Measurements from ENCODE around the gene TAB2.
"Not testable (repeated sequence)": the region's sequence is repeated elsewhere in the genome, so short reads cannot be mapped to it uniquely, and the experiment has no call there.

TAB2 gene

DNA sequence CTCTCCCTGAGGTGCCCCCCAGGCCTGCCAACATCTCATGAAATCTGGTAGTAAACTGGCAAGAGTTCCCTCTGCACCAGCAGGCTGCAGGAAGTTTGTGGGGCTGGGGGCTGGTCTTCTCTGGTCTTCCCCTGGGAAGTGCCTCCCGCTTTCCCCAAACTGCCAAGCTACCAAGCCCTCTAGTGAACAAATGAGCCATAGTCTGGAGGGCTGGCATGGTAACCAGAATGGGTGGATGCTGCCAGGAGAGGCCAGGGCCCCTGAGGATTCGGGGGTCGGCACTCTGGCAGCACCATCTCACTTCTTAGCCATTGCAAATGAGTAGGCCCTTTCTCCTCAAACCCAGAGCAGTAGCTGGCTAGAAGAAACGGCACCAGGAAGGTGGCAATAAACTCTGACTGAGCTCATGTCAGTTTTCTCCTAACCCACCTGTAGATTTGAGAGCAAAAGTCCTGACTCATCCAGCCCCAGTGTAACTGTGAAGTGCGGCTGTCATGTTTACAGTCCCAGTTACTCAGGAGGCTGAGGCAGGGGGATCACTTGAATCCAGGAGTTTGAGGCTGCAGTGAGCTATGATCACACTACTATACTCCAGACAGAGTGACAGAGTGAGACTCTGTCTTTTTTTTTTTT, 131.4 kb downstream of the TAB2 start:
- no peak for DNase-seq

DNA sequence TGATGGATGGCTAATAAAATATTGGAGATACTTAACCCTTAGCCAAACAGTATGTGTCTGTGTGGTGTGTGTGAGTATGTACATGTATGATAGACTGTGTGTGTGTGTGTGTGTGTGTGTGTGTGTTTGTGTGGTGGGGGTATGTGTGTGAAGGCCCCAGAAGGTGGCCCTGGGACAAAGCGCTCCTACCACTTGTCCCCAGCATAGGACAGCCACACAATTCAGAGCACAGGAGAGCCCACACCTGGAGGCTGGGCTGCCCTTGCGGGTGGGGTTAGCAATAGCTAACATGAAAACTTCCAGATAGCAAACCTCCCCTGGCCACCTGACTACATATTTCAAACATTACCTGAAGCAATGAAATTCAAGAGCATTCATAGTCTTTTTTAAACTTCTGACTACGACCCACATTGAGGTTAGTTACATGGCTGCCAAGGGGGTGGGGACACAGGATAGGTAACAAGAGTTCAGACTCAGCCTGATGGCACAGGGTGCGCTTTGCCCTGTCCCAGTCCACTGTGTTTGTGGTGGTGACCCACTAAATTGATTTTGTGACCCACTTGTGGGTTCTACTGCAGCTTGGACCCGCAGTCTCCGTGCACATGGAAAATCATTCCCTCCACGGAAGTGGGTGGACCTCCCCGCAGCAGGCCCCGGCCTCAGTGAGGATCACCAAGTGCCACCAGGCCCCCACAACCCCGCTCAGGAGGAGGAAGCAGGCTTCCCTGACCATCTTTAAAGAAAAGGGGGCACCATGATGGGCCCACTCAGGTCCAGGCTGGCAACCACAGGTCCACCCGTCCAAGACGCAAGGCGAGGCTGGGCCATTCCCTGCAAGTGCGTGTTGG, 132.5 kb downstream of the TAB2 start:
- DNase-seq = no peak

DNA sequence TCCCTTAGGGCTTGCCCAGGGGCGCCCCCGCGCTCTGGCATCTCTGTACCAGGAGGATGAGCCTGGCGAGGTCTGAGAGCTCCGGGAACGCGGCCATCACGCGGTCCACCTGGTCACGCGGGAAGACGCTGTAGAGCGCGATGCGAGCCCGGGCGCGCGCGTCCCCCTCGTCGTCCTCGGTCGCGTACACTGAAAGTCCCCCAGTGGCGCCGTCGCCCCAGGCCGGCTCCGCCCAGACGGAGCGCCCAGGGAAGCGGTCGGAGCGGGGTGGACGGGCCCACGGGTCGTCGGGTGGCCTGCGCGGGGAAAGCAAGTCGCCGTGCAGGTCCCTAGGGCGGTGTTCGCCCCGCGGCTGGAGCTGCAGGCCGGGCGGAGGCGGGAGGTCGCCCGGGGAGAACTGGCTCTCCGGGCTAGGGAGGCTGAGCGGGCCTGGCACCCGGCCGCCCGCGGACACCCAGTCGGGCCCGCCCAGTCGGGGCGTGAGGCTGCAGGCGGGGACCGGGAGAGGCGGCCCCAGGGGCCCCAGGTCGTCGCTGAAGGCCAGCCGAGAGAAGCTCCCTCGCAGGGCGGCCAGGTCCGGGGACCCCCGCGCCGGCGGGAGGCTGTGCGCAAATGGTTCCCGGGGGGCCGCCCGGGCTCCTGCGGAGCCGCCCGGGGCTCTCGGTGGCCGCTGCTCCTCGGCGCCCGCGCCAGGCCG, 133.3 kb downstream of the TAB2 start:
- peak; percentile 58 for DNase-seq

DNA sequence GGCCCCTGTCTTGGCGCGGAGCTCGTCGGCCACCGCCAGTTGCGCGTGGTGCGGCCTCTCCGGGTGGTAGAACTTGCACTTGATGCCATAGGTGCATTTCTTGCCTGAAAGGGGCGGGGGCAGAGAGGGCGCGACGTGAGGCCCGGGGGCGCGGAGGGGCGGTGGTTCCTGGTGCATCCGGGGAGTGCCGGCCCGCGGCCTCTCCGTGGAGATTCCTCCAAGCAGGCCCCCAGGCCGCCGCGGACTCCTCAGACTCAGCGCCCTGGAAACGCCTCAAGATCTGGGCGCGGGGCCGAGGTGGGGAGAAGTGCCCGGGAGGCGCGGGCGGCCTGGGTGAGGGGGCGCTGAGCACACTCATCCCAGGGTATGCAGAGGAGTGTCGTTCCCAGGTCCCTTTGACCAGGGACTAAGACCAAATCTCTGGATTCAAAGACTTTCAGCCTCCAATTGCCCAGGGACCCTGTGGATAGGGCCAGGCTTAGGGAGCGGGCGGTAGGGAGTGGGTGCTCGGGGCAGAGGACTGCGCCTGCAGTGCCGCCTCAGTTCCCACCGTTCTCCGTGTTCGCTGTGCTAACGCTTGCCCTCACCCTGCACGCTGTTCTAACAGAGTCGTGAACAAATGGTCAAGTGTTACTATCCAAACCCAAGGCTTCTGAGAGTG, 134.0 kb downstream of the TAB2 start:
- DNase-seq = no peak

DNA sequence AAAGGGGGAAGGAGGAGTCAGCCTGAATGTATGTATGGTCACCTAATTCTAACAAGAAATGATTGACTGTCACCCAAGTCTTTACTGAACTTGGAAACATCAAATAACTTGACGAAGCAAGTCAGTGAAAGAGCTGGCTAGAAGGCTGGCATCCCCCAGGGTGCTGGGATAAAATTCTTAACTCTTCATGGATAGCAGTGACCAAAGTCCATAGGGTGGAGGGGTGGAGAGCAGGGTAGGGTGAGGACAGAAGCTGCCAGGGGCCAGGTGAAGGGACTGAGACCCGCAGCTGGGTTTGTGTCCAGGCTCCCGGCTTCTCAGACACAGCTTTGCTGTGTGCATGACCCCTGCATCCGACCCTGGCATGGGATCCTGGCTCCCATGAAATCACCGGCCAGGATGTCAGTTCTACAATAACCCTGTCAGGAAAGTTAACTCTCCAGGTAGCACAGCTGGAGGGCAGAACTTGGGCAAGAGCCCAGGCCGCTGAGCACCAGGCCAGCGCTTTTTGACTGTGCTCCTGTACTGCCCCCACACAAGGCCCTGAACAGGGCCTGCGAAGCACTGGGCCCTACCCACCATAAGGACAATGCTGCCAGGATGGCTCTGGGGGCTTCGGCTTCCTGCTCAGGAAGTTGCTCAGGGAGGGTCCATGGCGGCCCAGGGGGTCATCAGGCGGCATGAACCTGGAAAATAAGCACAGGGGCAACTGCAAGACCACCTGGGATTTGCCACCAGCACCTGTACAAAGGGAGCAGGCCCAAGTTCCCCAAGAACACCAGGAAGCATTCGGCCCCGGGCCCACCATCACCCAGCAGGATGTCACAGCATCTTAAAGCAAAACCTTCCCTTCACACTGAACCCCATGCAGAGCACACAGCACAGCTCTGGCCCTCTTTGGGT, 134.8 kb downstream of the TAB2 start:
- DNase-seq = no peak

DNA sequence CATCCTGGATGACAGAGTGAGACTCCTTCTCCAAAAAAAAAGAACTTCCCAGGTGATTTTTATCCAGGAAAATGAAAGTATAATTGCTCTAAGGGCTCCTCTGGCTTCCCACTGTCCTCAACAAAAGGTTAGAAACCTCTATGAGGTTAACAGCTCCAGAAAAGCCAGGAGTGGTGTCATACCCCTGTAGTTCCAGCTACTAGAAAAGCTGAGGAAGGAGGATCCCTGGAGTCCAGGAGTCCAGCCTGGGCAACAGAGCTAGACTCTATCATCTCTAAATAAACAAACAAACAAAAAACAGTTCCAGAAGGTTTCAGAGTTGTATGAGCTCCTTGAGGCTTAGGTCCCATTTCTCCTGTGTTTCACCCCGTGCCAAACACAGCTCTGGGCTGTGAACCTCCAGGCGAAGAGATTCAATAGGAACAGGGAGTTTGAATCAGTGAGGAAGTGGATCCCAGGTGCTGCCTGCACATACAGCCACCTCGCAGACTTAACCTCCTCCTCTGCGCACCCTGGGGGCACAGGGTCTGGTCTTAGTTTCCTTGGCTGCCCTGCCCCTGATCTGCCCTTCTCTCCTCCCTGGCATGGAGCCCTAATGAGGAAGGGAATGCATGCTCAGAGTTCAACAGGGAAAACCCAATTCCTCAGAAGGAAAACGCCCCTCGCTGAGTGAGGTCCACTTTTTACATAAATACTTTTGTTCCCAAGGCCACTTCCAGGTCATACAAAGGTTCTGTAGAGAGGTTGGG, 136.3 kb downstream of the TAB2 start:
- DNase-seq = no peak

DNA sequence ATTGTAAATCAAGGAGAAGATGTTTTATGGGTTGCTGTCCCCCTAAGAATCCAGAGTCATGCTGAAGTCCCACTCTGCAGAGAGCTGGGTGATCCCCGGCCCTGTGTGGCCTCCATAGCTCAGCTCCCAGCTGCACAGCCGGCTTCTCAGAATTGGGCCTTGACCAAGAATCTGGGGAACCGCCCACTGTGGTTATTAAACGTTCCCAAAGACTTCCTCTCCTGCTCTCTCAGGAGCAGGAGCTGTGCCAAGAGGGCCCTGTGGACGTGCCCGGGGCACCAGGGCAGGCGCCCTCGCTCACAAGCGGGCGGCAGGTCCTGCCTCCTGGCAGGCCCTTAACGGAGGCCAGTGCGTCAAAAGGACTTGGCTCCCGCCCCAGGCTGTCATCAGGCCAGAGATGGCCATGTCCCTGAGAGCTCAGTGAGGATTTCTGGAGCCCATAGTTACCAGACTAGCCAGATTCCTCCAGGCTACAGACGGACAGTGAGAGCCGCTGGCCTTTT, 136.9 kb downstream of the TAB2 start:
- DNase-seq = no peak

DNA sequence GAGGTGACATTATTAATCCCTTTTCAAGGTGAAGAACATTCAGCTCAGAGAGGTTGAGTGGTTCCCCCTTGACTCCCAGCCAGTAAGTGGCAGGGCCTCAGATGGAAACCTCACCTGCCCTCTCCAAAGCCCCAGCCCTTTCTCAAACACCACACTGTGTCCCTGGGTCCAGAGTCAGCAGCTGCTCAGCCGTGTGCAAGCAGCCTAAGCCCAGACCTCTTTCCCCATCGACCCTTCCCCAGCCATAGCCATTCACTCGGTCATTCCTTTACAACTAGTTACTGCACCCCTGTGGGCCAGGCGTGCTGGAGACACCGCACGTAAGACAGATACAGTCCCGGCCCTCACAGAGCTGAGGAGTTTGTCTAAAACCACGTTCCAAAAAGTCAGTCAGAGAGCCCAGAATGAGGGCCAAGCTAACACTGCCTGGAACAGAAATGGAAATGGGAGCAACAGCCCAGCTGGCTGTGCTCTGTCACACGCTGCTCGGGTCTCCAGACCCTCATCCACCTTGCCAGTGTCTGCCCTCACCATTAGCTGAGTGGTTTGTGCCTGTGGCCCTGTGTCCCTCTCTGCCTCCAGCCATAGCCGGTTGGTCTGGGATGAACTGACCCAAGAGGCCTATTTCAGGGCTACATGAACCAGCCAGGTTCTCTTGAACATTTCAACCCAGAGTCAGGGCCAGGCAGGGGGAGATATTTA, 137.7 kb downstream of the TAB2 start:
- DNase-seq = no peak

DNA sequence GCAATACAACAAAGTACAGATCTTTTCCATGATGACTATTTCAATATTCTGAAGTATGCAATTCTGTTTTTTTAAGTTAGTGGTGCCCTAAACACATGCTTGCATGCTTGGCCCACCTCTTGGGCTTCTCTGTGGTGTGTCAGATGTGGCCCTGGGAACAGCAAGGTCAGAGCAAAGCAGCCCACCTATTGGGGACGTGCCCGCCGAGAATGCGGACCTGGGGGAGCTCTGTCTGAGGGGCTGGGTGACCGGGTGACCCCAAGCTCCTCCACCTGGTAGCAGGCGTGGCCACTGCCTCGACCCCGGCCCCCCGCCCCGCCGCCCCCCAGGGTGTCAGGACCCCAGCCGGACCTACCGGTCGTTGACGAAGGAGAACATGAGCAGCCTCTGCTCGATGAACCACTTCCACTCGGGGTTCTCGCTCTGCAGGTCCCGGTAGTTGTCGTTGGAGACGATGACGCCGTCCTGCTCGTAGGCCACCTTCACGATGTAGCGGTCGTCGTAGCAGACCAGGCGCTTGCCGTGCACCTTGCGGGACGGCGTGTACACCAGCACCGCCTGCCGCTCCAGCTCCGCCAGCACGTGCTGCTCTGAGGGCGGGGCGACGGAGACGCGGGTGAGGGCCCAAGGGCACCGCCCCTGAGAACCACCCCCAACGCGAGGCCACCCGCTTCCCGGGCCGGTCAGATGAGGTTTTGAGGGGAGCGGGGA, 139.0 kb downstream of the TAB2 start:
- no peak for DNase-seq

DNA sequence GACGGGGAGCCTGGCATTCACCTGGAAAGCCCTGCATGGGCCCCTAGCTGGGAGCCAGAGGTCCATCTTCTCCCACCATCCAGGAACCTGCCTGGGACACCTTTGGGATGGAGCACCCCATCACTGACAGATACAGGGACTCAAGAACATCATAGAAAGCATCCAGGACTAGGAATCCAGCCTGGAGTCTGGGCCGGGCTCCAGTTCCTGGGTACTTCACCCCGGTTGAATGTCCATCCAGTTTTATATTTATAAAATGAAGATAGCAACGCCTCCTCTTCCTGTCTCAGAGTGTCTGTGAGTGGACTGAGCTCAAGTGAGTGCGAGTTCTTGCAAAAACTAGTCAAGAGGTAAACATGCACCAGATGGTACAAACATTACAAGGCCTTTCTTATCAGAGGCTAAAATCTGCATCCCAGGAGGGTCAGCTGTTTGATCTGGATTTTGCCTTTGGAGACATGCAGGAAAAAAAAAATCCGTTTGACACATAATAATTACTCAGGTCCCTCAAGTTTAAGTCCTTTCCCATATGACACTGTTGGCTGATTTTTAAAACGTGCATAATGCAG, 139.9 kb downstream of the TAB2 start:
- DNase-seq = no peak

DNA sequence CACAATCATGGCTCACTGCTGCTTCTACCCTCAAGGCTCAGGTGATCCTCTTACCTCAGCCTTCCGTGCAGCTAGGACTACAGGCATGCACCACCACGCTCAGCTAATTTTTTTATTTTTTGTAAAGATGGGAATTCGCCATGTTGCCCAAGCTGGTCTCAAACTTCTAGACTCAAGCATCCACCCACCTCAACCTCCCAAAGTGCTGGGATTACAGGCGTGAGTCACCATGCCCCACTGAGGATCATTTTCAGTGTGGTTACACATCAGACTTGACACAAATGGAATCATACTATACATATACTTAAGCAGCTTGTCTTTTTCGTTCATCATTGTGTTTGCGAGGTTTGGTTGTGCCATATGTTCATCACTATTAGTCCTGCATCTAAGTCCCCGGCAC, 140.7 kb downstream of the TAB2 start:
- no peak for DNase-seq

DNA sequence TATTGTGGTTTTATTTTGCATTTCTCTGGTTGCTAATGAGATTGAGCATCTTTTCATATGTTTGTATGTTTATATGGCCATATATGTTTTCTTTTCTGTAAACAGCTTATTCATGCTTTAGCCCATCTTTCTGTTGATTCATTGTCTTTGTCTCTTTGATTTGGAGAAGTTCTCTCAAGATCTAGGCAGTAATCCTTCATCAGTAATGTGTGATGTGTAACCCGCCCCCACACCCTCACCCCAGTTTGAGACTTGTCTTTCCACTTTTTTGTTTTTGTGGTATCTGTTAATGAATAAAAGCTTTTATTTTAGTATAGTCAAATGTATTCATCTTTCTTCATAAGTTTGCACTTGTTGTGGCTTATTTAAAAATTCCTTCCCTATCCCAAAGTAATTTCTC, 141.3 kb downstream of the TAB2 start:
- no peak for DNase-seq

DNA sequence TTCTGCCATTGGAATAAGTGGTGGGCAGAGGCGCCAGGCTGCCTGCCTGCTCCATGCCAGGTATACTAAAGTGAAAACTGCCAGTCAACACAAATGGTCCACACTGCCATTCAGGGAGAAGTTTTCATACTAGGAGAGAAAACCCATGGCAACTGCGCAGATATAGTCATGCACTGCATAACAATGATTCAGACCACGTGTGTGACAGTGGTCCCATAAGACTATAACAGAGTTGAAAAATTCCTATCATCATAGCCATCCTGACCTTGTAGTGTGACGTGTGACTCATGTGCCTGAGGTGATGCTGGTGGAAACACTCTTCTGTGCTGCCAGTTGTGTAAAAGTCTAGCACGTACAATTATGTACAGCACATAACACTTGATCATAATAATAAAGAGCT, 142.2 kb downstream of the TAB2 start:
- DNase-seq = no peak

DNA sequence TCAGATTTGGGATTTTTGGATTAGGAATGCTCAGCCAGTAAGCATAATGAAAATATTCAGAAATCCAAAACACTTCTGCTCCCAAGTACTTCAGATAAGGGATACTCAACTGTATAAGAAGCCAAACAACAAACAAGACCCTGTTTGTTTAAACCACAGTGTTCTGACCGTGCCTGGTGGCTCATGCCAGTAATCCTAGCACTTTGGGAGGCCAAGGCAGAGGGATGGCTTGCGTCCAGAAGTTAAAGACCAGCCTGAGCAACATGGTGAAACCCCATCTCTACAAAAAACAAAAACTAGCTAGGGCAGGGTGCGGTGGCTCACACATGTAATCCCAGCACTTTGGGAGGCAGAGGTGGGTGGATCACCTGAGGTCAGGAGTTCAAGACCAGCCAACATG, 142.7 kb downstream of the TAB2 start:
- DNase-seq = not testable (repeated sequence)
